ENCODE results near the gene TRIM32. TPM values are rescaled to one million over a fixed set of nuclear protein-coding genes. Genes with fewer than 3 reads are reported as not detected.

Gene TRIM32
- total and polyA plus RNA-seq, 2 donors (not counting 1 experiment from before 2014, with no cell fraction given): 3.6 to 14.1 TPM

DNA sequence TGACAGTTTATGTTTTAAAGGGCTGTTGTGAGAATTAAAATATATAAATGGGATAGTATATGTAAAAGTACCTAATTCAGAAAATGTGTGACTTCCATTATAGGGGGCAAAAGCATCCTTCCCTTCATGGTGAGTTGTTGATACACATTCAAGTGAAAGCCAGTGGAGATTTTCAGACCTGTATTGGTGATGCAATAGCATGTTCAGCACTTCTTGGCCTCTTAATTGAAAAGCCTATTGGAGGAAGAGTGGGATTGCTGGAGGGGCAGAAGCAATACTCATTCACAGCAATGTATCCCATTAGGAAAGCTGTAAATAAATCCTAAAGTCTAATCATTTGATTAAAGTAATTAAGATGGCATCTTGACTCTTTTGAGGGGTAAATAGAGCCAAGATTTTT is 17.4 kb downstream of the TRIM32 start:
- no peak overlapping the region for H3K4me3 ChIP-seq (ENCODE audit: control extremely low read depth in 1 of 5, extremely low read depth in 1 of 5, insufficient read depth in 1 of 5, low read depth in 2 of 5, low read length in 4 of 5)
- no peak overlapping the region for H2AFZ ChIP-seq (ENCODE audit: insufficient read depth, low read depth, low read length, poor library complexity, severe bottlenecking)
- no peaks in the 10 kb centered on the region for H3K9me3 Mint-ChIP-seq (ENCODE audit: insufficient read depth)
- H3K9ac ChIP-seq (ENCODE audit: low read length): no peak overlapping the region
- POLR2A ChIA-PET: no interaction called here
- CTCF ChIA-PET: no interaction called here
- H3K79me2 ChIP-seq (ENCODE audit: control insufficient read depth, insufficient read depth, low read length): no peaks in the 10 kb centered on the region
- H3K36me3 ChIP-seq (replicated peaks in 1 of 2; ENCODE audit: control extremely low read depth in 1 of 2, control insufficient read depth in 1 of 2, extremely low read depth in 1 of 2, insufficient read depth in 2 of 2, low read length in 1 of 2): peaks cover 1 to 11% of the 10 kb centered on the region in 2 experiments
- intact Hi-C loops (cut with micrococcal nuclease): no loop called here
- DNase-seq (no peak), ATAC-seq (ENCODE audit: low read depth) (no peak)
- no peak overlapping the region for H3K4me2 ChIP-seq (replicated peaks; ENCODE audit: low read depth, low read length, poor library complexity, severe bottlenecking)
- H3K9me3 ChIP-seq (ENCODE audit: control extremely low read depth in 1 of 3, control insufficient read depth in 2 of 3, insufficient read depth in 1 of 3, low read length in 2 of 3): no peaks in the 10 kb centered on the region
- no peaks in the 10 kb centered on the region for H3K4me1 ChIP-seq (ENCODE audit: control insufficient read depth in 2 of 2, insufficient read depth in 2 of 2, low read length in 2 of 2)
- no peak overlapping the region for H3K27ac Mint-ChIP-seq
- no peaks in the 10 kb centered on the region for H4K20me1 ChIP-seq (ENCODE audit: control insufficient read depth, insufficient read depth, low read length, poor library complexity, severe bottlenecking)
- TF ChIP-seq EZH2 (IDR thresholded peaks at IDR 0.05; ENCODE audit: borderline replicate concordance, insufficient read depth, low read depth, low read length, poor library complexity, severe bottlenecking): no peak
- TF ChIP-seq, protein P1, sequence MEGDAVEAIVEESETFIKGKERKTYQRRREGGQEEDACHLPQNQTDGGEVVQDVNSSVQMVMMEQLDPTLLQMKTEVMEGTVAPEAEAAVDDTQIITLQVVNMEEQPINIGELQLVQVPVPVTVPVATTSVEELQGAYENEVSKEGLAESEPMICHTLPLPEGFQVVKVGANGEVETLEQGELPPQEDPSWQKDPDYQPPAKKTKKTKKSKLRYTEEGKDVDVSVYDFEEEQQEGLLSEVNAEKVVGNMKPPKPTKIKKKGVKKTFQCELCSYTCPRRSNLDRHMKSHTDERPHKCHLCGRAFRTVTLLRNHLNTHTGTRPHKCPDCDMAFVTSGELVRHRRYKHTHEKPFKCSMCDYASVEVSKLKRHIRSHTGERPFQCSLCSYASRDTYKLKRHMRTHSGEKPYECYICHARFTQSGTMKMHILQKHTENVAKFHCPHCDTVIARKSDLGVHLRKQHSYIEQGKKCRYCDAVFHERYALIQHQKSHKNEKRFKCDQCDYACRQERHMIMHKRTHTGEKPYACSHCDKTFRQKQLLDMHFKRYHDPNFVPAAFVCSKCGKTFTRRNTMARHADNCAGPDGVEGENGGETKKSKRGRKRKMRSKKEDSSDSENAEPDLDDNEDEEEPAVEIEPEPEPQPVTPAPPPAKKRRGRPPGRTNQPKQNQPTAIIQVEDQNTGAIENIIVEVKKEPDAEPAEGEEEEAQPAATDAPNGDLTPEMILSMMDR (IDR thresholded peaks at IDR 0.05): no peak
- no peak overlapping the region for H3K27ac ChIP-seq (ENCODE audit: low read length in 2 of 2)
- H3K4me1 Mint-ChIP-seq: no peaks in the 10 kb centered on the region
- H3K27me3 ChIP-seq (replicated peaks in 1 of 4; ENCODE audit: control extremely low read depth in 1 of 4, control insufficient read depth in 3 of 4, insufficient read depth in 4 of 4, low read length in 3 of 4): no peaks in the 10 kb centered on the region
- H3K27me3 Mint-ChIP-seq: no peaks in the 10 kb centered on the region
- no peak overlapping the region for H3K4me3 Mint-ChIP-seq

GRCh38 chr9:116705531-116705930 is 18.4 kb downstream of the TRIM32 start:
- H3K4me1 ChIP-seq (ENCODE audit: control insufficient read depth in 2 of 2, insufficient read depth in 2 of 2, low read length in 2 of 2): no peaks in the 10 kb centered on the region
- no peak overlapping the region for H3K4me3 ChIP-seq (ENCODE audit: control extremely low read depth in 1 of 5, extremely low read depth in 1 of 5, insufficient read depth in 1 of 5, low read depth in 2 of 5, low read length in 4 of 5)
- Mint-ChIP-seq H3K4me3 (no peak overlapping the region), H3K9me3 (ENCODE audit: insufficient read depth) (no peaks in the 10 kb centered on the region), H3K27ac (no peak overlapping the region), H3K27me3 (no peaks in the 10 kb centered on the region), H3K4me1 (no peaks in the 10 kb centered on the region)
- 100% methylated on average over 1 of the region's 1 CpG for WGBS (ENCODE audit: insufficient coverage)
- intact Hi-C loops (cut with micrococcal nuclease): no loop called here
- H3K27ac ChIP-seq (ENCODE audit: low read length in 2 of 2): no peak overlapping the region
- H2AFZ ChIP-seq (ENCODE audit: insufficient read depth, low read depth, low read length, poor library complexity, severe bottlenecking): no peak overlapping the region
- DNase-seq (no peak), ATAC-seq (ENCODE audit: low read depth) (no peak)
- POLR2A ChIA-PET: no interaction called here
- CTCF ChIA-PET: no interaction called here
- H3K27me3 ChIP-seq (replicated peaks in 1 of 4; ENCODE audit: control extremely low read depth in 1 of 4, control insufficient read depth in 3 of 4, insufficient read depth in 4 of 4, low read length in 3 of 4): no peaks in the 10 kb centered on the region
- TF ChIP-seq EZH2 (IDR thresholded peaks at IDR 0.05; ENCODE audit: borderline replicate concordance, insufficient read depth, low read depth, low read length, poor library complexity, severe bottlenecking): no peak
- TF ChIP-seq, protein P1 (IDR thresholded peaks at IDR 0.05): no peak
- H3K4me2 ChIP-seq (replicated peaks; ENCODE audit: low read depth, low read length, poor library complexity, severe bottlenecking): no peak overlapping the region
- no peak overlapping the region for H3K9ac ChIP-seq (ENCODE audit: low read length)
- no peaks in the 10 kb centered on the region for H3K79me2 ChIP-seq (ENCODE audit: control insufficient read depth, insufficient read depth, low read length)
- H4K20me1 ChIP-seq (ENCODE audit: control insufficient read depth, insufficient read depth, low read length, poor library complexity, severe bottlenecking): no peaks in the 10 kb centered on the region
- no peaks in the 10 kb centered on the region for H3K9me3 ChIP-seq (ENCODE audit: control extremely low read depth in 1 of 3, control insufficient read depth in 2 of 3, insufficient read depth in 1 of 3, low read length in 2 of 3)
- peaks cover 0 to 4% of the 10 kb centered on the region in 2 experiments for H3K36me3 ChIP-seq (replicated peaks in 1 of 2; ENCODE audit: control extremely low read depth in 1 of 2, control insufficient read depth in 1 of 2, extremely low read depth in 1 of 2, insufficient read depth in 2 of 2, low read length in 1 of 2)
